ENCODE measurements around the gene P2RY6.

P2RY6 gene

GRCh38 chr11:73288873-73289707, 17.0 kb downstream of the P2RY6 start:
- H3K27ac ChIP-seq, result no peak overlapping the region
- TF ChIP-seq CTCF (conservative IDR thresholded peaks at IDR 0.05) (peak; percentile 96), ZFX (IDR thresholded peaks at IDR 0.05) (no peak)

GRCh38 chr11:73290536-73290935, 18.4 kb downstream of the P2RY6 start:
- TF ChIP-seq CTCF (conservative IDR thresholded peaks at IDR 0.05) (no peak), ZFX (IDR thresholded peaks at IDR 0.05) (no peak)

GRCh38 chr11:73291196-73291595, 19.1 kb downstream of the P2RY6 start:
- H3K27ac ChIP-seq, result no peak overlapping the region
- TF ChIP-seq ZFX (IDR thresholded peaks at IDR 0.05) (no peak), CTCF (conservative IDR thresholded peaks at IDR 0.05) (no peak)

More at GRCh38 chr11:73290536-73290935, 18.4 kb downstream of the P2RY6 start:
- no peak overlapping the region for H3K27ac ChIP-seq

GRCh38 chr11:73291781-73292524, 19.8 kb downstream of the P2RY6 start:
- TF ChIP-seq CTCF (conservative IDR thresholded peaks at IDR 0.05) (no peak), ZFX (IDR thresholded peaks at IDR 0.05) (no peak)
- no peak overlapping the region for H3K27ac ChIP-seq

GRCh38 chr11:73292525-73292894, 20.4 kb downstream of the P2RY6 start:
- no peak overlapping the region for H3K27ac ChIP-seq
- TF ChIP-seq ZFX (IDR thresholded peaks at IDR 0.05) (no peak), CTCF (conservative IDR thresholded peaks at IDR 0.05) (no peak)

GRCh38 chr11:73293356-73293936, 21.3 kb downstream of the P2RY6 start:
- TF ChIP-seq ZFX (IDR thresholded peaks at IDR 0.05) (no peak), CTCF (conservative IDR thresholded peaks at IDR 0.05) (no peak)
- H3K27ac ChIP-seq, result no peak overlapping the region

GRCh38 chr11:73294604-73295003, 22.5 kb downstream of the P2RY6 start:
- TF ChIP-seq CTCF (conservative IDR thresholded peaks at IDR 0.05) (no peak), ZFX (IDR thresholded peaks at IDR 0.05) (no peak)
- H3K27ac ChIP-seq, result no peak overlapping the region
